Measurements from ENCODE around the gene PRKAR2A.

- TF ChIP-seq CTCF (IDR thresholded peaks at IDR 0.05; ENCODE audit: insufficient read depth, low read length) (no peak), POLR2AphosphoS5 (IDR thresholded peaks at IDR 0.05; ENCODE audit: low read depth) (no peak)
These were observed 151.1 kb downstream of the PRKAR2A start for GRCh38 chr3:48696601-48697000.
